IMR-90 (cell line): Measurements from ENCODE around the gene RXFP4. TPM values are rescaled to one million over a fixed set of nuclear protein-coding genes. Genes with fewer than 3 reads are reported as not detected.

ENCODE experiments used
- ATAC-seq: fragments of 200-7000 bp; cut with Tn5 transposase; 2 replicates; pipeline ENCODE4 v1.9.1; 2020; ENCODE audit warnings: low read depth, mild to moderate bottlenecking, moderate library complexity
- BruUV-seq: library from RNA; stranded (reverse); fragments of 400-500 nt; replicated peaks from 2 replicates; lab custom pipeline; 2021; lab: Mats Ljungman, UMichigan
- CTCF ChIA-PET: fragments of 300-600 bp; formaldehyde crosslinking; extraction: SDS; loops from one replicate; lab custom pipeline; 2021; ENCODE audit warnings: antibody characterized with exemption; lab: Yijun Ruan, JAX
- POLR2A ChIA-PET: fragments of 300-600 bp; sonication (Branson Sonifier 250); formaldehyde crosslinking; loops from one replicate; lab custom pipeline; 2022; ENCODE audit warnings: antibody characterized with exemption; ENCODE audit not compliant: unreplicated experiment; lab: Charles Lee
- DNase-seq: peaks from one replicate; pipeline ENCODE4 v3.0.0; 2013
- H2AFZ ChIP-seq: replicated peaks from 2 replicates; pipeline ENCODE3; 2013; ENCODE audit warnings: low read length, mild to moderate bottlenecking; ENCODE audit not compliant: poor library complexity
- H2AK5ac ChIP-seq: 2 replicates; pipeline ENCODE4 v1.6.1; 2013; ENCODE audit warnings: low read depth, low read length, inconsistent platforms
- H2AK9ac ChIP-seq: replicated peaks from 2 replicates; pipeline ENCODE3; 2013; ENCODE audit warnings: mild to moderate bottlenecking, low read depth, low read length, moderate library complexity; ENCODE audit not compliant: poor library complexity
- H2BK120ac ChIP-seq: 2 replicates; pipeline ENCODE4 v1.6.1; 2013; ENCODE audit warnings: low read depth, low read length, inconsistent platforms
- H2BK15ac ChIP-seq: 3 replicates; pipeline ENCODE4 v1.6.1; 2013; ENCODE audit warnings: low read depth, low read length, inconsistent platforms
- H2BK20ac ChIP-seq: 2 replicates; pipeline ENCODE4 v1.6.1; 2013; ENCODE audit warnings: low read depth, mild to moderate bottlenecking, inconsistent platforms, low read length, moderate library complexity
- H2BK5ac ChIP-seq: 2 replicates; pipeline ENCODE4 v1.6.1; 2013; ENCODE audit warnings: mild to moderate bottlenecking, low read depth, low read length, inconsistent platforms; ENCODE audit not compliant: poor library complexity, severe bottlenecking
- H3K14ac ChIP-seq: replicated peaks from 2 replicates; pipeline ENCODE4 v1.6.1; 2013; ENCODE audit warnings: low read depth, low read length, inconsistent platforms
- H3K18ac ChIP-seq: 2 replicates; pipeline ENCODE4 v1.6.1; 2013; ENCODE audit warnings: low read depth, low read length, control low read depth
- H3K23ac ChIP-seq: 2 replicates; pipeline ENCODE4 v1.6.1; 2013; ENCODE audit warnings: low read depth, low read length, inconsistent platforms
- H3K27ac ChIP-seq: 2 replicates; pipeline ENCODE4 v1.5.1; 2013; ENCODE audit warnings: mild to moderate bottlenecking, control low read depth, low read length; ENCODE audit not compliant: insufficient read depth
- H3K27me3 ChIP-seq: 2 replicates; pipeline ENCODE4 v1.6.1; 2013; ENCODE audit warnings: low read length; ENCODE audit not compliant: control insufficient read depth, insufficient read depth
- H3K36me3 ChIP-seq: 2 replicates; pipeline ENCODE4 v1.6.1; 2013; ENCODE audit warnings: low read length, mixed read lengths; ENCODE audit not compliant: control insufficient read depth, insufficient read depth
- H3K4ac ChIP-seq: 2 replicates; pipeline ENCODE4 v1.6.1; 2013; ENCODE audit warnings: low read depth, low read length, inconsistent platforms
- H3K4me1 ChIP-seq: 2 replicates; pipeline ENCODE4 v1.6.1; 2013; ENCODE audit warnings: low read length, mixed read lengths; ENCODE audit not compliant: control insufficient read depth, insufficient read depth
- H3K4me2 ChIP-seq: 2 replicates; pipeline ENCODE4 v1.6.1; 2013; ENCODE audit warnings: low read depth, mild to moderate bottlenecking, control low read depth, low read length, moderate library complexity
- H3K4me3 ChIP-seq: 2 replicates; pipeline ENCODE4 v1.5.1; 2013; ENCODE audit warnings: low read depth, mild to moderate bottlenecking, control low read depth, low read length, moderate library complexity; ENCODE audit not compliant: insufficient read depth
- H3K56ac ChIP-seq: 2 replicates; pipeline ENCODE4 v1.6.1; 2013; ENCODE audit warnings: low read length, inconsistent platforms; ENCODE audit not compliant: insufficient read depth; ENCODE audit errors: extremely low read depth
- H3K79me1 ChIP-seq, 2 experiments: 2 replicates each; pipeline ENCODE4 v1.6.1; 2013; ENCODE audit warnings: low read length in 2 of 2, inconsistent platforms in 1 of 2, low read depth in 1 of 2
- H3K9ac ChIP-seq: 2 replicates; pipeline ENCODE4 v1.6.1; 2013; ENCODE audit warnings: low read depth, low read length, control low read depth
- H3K9me1 ChIP-seq: 2 replicates; pipeline ENCODE4 v1.6.1; 2013; ENCODE audit warnings: low read length, inconsistent platforms; ENCODE audit not compliant: insufficient read depth
- H3K9me3 ChIP-seq: 2 replicates; pipeline ENCODE4 v1.6.1; 2013; ENCODE audit warnings: low read length; ENCODE audit not compliant: control insufficient read depth, insufficient read depth
- H4K20me1 ChIP-seq: 2 replicates; pipeline ENCODE4 v1.6.1; 2013; ENCODE audit warnings: low read length, inconsistent platforms; ENCODE audit not compliant: insufficient read depth
- H4K5ac ChIP-seq: 2 replicates; pipeline ENCODE4 v1.6.1; 2013; ENCODE audit warnings: mild to moderate bottlenecking, low read depth, low read length, control low read depth
- H4K8ac ChIP-seq, 2 experiments: 2 replicates each; pipeline ENCODE4 v1.6.1; 2013; ENCODE audit warnings: low read depth in 2 of 2, low read length in 2 of 2, control low read depth in 1 of 2, inconsistent platforms in 1 of 2
- H4K91ac ChIP-seq: 2 replicates; pipeline ENCODE4 v1.6.1; 2013; ENCODE audit warnings: low read depth, low read length, inconsistent platforms; ENCODE audit not compliant: insufficient read depth
- BHLHE40 ChIP-seq: fragments of 150-350 bp; IDR thresholded peaks from 2 replicates; pipeline ENCODE4 v1.6.1; 2016; ENCODE audit warnings: mild to moderate bottlenecking, low read depth, low read length
- CEBPB ChIP-seq: IDR thresholded peaks from 2 replicates; pipeline ENCODE4 v1.6.1; 2012; ENCODE audit warnings: low read depth, low read length, improper control_type of control experiment
- CHD1 ChIP-seq: IDR thresholded peaks from 2 replicates; pipeline ENCODE4 v1.6.1; 2012; ENCODE audit warnings: low read depth, low read length, improper control_type of control experiment
- CTCF ChIP-seq: conservative IDR thresholded peaks from 2 replicates; pipeline ENCODE4 v1.5.1; 2012; ENCODE audit warnings: mild to moderate bottlenecking, low read depth, low read length, improper control_type of control experiment
- ELK1 ChIP-seq: fragments of 150-350 bp; IDR thresholded peaks from 2 replicates; pipeline ENCODE4 v1.6.1; 2016; ENCODE audit warnings: low read depth, mild to moderate bottlenecking, low read length, moderate library complexity, borderline replicate concordance
- MAFK ChIP-seq: IDR thresholded peaks from 2 replicates; pipeline ENCODE4 v1.6.1; 2012; ENCODE audit warnings: low read depth, low read length, improper control_type of control experiment
- MAZ ChIP-seq: IDR thresholded peaks from 2 replicates; pipeline ENCODE4 v1.6.1; 2012; ENCODE audit warnings: low read depth, mild to moderate bottlenecking, low read length, improper control_type of control experiment, moderate library complexity, borderline replicate concordance
- POLR2A ChIP-seq: IDR thresholded peaks from 2 replicates; pipeline ENCODE4 v1.6.1; 2012; ENCODE audit warnings: mild to moderate bottlenecking, low read depth, low read length
- RAD21 ChIP-seq: IDR thresholded peaks from 2 replicates; pipeline ENCODE4 v1.6.1; 2012; ENCODE audit warnings: low read length, improper control_type of control experiment
- RCOR1 ChIP-seq: IDR thresholded peaks from 2 replicates; pipeline ENCODE4 v1.6.1; 2012; ENCODE audit warnings: mild to moderate bottlenecking, low read length, improper control_type of control experiment; ENCODE audit not compliant: insufficient replicate concordance
- RFX5 ChIP-seq: IDR thresholded peaks from 2 replicates; pipeline ENCODE4 v1.8.0; 2012; ENCODE audit warnings: low read depth, mild to moderate bottlenecking, low read length, moderate library complexity
- WGBS, 2 experiments: methylation state at CpG; one replicate each; pipeline versions ENCODE4 v1.1.5 to v1.1.7; 2013; ENCODE audit warnings: missing lambda C conversion rate in 2 of 2; ENCODE audit not compliant: insufficient read length in 1 of 2; ENCODE audit errors: extremely low coverage in 2 of 2; 5-methylcytosine and 5-hydroxymethylcytosine counted together
- dilution Hi-C: fragments of 300-500 bp; cut with HindIII; formaldehyde crosslinking; loops from one replicate; pipeline ENCODE4 v1.14.3; 2018; ENCODE audit warnings: low sequenced_read_pairs; ENCODE audit not compliant: unreplicated experiment
- in situ Hi-C: fragments of 300-500 bp; cut with MboI; formaldehyde crosslinking; loops from 3 replicates; pipeline ENCODE4 v1.14.3; 2019; ENCODE audit warnings: low sequenced_read_pairs, inconsistent platforms, mixed read lengths
- intact Hi-C: fragments of 100-400 bp; cut with micrococcal nuclease; formaldehyde crosslinking; loops from 2 replicates; pipeline ENCODE4 v1.10.0; 2022
- polyA plus RNA-seq, 3 experiments: library from polyadenylated mRNA; depleted of rRNA; stranded (reverse); fragments of >200 nt; gene quantifications; 2 replicates each; pipeline ENCODE4 v1.2.3, GENCODE V29; 2012; ENCODE audit warnings: low replicate concordance in 1 of 3
- total RNA-seq: library from RNA; depleted of rRNA; stranded (reverse); fragments of >200 nt; gene quantifications from 2 replicates; pipeline ENCODE4 v1.2.3, GENCODE V29; 2012

RXFP4 gene
- total and polyA plus RNA-seq, 2 of the 4 experiments (the other 2 are of a cell fraction), result not detected

GRCh38 chr1:155989242-155990004 is 48.0 kb downstream of the RXFP4 start (continued):
- TF ChIP-seq CEBPB, result no peak
- TF ChIP-seq RCOR1, result no peak
- TF ChIP-seq POLR2A, result peak; percentile 57; the same call in 1 of the 2 replicates
- no peak for TF ChIP-seq BHLHE40

- intact Hi-C loops (no loop called here), in situ Hi-C loops (no loop called here), dilution Hi-C loops (no loop called here)
- Histone ChIP-seq H4K91ac (no peak overlapping the region; the same call in 1 of the 2 replicates), H2AK5ac (no peak overlapping the region), H3K56ac (no peak overlapping the region), H3K4me3 (no peak overlapping the region), H2BK20ac (no peak overlapping the region), H3K79me1 (peaks cover 0 to 7% of the 10 kb centered on the region in 2 experiments; a peak in 1 of 4 replicates), H3K9ac (no peak overlapping the region), H3K14ac (no peak overlapping the region), H3K27me3 (no peaks in the 10 kb centered on the region), H3K9me1 (no peaks in the 10 kb centered on the region; the same call in 1 of the 2 replicates), H3K4me2 (no peak overlapping the region), H3K4ac (no peak overlapping the region), H2BK15ac (no peak overlapping the region), H2BK5ac (no peak overlapping the region), H4K20me1 (no peaks in the 10 kb centered on the region), H3K23ac (no peak overlapping the region), H2AK9ac (no peak overlapping the region), H3K4me1 (peaks cover 9% of the 10 kb centered on the region), H3K36me3 (no peaks in the 10 kb centered on the region), H3K27ac (no peak overlapping the region), H2AFZ (peak overlapping the region; percentile 96), H2BK120ac (peak overlapping the region; percentile 7; the same call in 1 of the 2 replicates), H3K18ac (no peak overlapping the region), H4K8ac (no peak overlapping the region), H3K9me3 (no peaks in the 10 kb centered on the region), H4K5ac (no peak overlapping the region)
- BruUV-seq, result no TSS peak
- CTCF ChIA-PET, result interaction anchor here (0.6 to 1.3 kb wide), 12 partner anchors 9 to 95 kb away, joined by 3 to 12 read pairs (median 4); partner anchors contain the start of genes KHDC4 and SSR2
- DNase-seq, result no peak
- ATAC-seq, result no peak
- WGBS, 2 experiments, result 80% methylated on average over 1 of the region's 6 CpGs; no CpG with 5 or more reads in 1 of the 2 experiments
- POLR2A ChIA-PET, result interaction anchor here (0.5 to 0.6 kb wide), 2 partner anchors 22 to 55 kb away, joined by 3 to 18 read pairs; no protein-coding TSS in a partner anchor
- no peak for TF ChIP-seq CTCF
- TF ChIP-seq RFX5, result no peak
- no peak for TF ChIP-seq BHLHE40
- no peak for TF ChIP-seq RAD21
- no peak for TF ChIP-seq MAFK
- TF ChIP-seq ELK1, result no peak
- no peak for TF ChIP-seq MAZ
- no peak for TF ChIP-seq CHD1
- TF ChIP-seq CEBPB, result no peak
- TF ChIP-seq POLR2A, result no peak
These were observed 48.7 kb downstream of the RXFP4 start for GRCh38 chr1:155990005-155990739.
